NCI-H1092 (cell line): ENCODE data around the gene CYTH2.
"Not testable (repeated sequence)": the region's sequence is repeated elsewhere in the genome, so short reads cannot be mapped to it uniquely, and the experiment has no call there.

Experiments used
- DNase-seq: peaks from one replicate; lab custom pipeline; 2025; lab: John Stamatoyannopoulos, UW

CYTH2 gene

GRCh38 chr19:48477067-48477685 is 8.0 kb downstream of the CYTH2 start:
- no peak for DNase-seq

DNA sequence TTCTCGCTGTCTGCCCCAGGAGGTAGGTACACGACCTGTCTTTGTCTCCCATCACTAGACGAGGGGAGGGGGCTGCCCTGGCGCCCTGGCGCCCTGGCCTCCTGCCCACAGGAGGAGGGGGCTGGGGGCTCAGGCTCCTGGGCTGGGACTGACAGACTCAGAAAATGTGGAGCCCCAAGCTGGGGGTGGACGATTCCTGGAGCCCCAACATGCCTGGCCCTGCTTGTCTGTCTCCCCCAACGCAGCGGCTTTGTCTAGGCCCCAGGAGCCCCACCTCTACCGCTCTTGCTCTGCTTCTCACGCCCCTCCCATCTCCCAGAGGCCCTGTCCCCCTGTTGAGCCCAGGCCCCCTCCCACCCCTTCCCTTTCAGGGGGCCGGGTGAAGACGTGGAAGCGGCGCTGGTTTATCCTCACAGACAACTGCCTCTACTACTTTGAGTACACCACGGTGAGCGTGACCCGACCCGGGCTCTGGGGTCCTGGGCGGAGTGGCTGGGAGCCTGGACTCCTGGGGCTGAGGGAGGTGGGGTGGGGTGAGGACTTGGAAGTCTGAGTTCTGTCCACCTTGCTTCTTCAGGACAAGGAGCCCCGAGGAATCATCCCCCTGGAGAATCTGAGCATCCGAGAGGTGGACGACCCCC is 8.6 kb downstream of the CYTH2 start:
- no peak for DNase-seq

DNA sequence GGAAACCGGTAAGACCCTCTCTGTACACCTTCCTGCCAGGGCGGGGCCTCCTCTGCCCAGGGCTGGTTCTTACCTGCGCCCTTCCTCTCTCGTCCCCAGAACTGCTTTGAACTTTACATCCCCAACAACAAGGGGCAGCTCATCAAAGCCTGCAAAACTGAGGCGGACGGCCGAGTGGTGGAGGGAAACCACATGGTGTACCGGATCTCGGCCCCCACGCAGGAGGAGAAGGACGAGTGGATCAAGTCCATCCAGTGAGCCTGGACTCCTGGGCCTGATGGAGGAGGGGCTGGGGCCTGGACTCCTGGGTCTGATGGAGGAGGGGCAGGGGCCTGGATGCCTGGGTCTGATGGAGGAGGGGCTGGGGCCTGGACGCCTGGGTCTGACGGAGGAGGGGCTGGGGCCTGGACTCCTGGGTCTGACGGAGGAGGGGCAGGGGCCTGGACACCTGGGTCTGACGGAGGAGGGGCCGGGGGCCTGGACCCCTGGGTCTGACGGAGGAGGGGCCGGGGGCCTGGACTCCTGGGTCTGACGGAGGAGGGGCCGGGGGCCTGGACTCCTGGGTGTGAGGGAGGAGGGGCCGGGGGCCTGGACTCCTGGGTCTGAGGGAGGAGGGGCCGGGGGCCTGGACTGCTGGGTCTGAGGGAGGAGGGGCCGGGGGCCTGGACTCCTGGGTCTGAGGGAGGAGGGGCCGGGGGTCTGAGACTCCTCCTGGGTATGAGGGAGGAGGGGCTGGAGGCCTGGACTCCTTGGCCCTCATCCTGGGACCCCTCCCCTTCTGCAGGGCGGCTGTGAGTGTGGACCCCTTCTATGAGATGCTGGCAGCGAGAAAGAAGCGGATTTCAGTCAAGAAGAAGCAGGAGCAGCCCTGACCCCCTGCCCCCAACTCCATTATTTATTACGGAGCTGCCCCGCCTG is 9.4 kb downstream of the CYTH2 start:
- DNase-seq, result no peak

- DNase-seq, result no peak
These were observed 10.5 kb downstream of the CYTH2 start for GRCh38 chr19:48479686-48480085.

DNA sequence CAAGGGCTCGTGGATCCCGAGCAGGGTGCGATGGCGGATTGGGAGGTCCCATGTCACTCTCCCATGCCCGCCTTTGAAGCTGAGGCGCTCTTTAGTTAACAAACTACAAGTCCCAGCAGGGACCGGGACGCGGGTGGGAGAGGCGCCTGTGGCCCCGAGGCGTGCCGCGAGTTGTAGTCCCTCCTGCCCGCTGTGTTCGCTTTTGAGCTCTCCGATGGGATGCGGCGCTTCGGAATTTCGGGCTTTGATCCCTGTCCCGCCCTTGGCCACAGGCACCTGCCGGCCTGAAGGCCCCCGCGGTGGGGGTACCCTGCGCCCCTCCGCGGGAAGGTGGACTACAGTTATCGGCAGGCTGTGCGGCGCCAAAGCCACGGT is 11.0 kb downstream of the CYTH2 start:
- no peak for DNase-seq

GRCh38 chr19:48480558-48481500 is 11.7 kb downstream of the CYTH2 start:
- no peak for DNase-seq

DNA sequence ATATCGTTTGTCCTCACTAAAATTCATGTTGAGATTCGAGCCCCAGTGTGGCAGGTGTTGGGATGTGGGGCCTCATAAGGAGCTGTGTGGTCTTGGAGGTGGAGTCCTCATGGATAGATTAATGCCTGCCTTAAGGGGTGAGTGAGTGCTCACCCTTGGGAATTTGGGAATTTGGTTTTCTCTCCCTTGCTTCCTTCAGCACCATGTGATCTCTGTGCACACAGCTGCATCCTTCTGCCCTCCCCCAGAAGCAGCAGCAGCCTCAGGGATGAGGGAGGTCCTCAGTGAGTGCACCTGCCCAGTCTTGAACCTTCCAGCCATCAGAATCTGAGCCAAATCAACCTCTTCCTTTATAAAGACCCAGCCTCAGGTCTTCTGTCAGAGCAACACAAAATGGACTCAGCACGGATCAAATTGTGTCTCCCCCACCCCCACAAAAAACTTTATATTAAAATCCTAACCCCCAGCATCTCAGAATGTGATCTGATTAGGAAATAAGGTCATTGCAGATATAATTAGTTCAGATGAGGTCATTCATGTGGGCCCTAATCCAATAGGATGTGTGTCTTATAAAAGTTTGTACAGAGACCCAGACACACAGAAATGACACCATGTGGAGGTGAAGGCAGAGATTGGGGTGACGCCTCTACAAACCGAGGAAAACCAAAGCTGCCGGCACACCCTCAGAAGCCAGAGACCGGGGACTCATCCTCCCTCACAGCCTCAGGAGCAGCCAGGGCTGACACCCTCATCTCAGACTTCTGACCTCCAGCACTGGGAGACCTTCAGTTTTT is 12.9 kb downstream of the CYTH2 start:
- DNase-seq, result no peak

- DNase-seq, result no peak
These were observed 14.1 kb downstream of the CYTH2 start for GRCh38 chr19:48483301-48483700.

GRCh38 chr19:48484247-48484893 is 15.2 kb downstream of the CYTH2 start:
- DNase-seq, result no peak

DNA sequence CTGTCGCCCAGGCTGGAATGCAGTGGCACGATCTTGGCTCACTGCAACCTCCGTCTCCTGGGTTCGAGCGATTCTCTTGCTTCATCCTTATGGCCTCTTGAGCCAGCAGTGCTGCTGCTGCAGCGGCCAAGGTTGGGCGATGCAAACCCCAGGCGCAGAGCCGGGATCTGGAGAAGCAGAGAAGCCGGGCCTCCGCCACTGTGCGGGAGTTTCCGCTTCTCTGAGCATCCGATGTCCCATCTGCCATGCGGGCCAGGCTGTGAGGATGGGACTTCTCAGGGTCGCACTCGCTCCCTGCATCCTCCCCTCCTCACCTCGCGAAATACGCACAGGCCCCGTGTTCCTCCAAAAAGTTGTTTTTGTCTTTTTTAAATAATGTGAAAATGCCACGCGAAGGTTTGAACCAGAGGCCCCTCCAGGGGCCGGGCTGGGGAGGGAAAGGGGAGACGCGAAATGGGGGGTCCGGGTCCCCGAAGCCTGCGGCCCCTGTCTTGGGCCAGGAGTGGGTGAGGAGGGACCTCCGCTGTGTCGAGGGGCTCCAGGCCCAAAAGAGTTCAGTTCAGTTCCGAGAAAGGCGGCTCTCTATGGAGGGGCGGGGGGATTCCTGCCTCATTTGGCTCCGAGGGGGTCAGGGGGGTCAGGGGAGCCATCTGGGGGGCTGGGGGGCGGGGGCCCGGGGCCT is 15.9 kb downstream of the CYTH2 start:
- no peak for DNase-seq

DNA sequence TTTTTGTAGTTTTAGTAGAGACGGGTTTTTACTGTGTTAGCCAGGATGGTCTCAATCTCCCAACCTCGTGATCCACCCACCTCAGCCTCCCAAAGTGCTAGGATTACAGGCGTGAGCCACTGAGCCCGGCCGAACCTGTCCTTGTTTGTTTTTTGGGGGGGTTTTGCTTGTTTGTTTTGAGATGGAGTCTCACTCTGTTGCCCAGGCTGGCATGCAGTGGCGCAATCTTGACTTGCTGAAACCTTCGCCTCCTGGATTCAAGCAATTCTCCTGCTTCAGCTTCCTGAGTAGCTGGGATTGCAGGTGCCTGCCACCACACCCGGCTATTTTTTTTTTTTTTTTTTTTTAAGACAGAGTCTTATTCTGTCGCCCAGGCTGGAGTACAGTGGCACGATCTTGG is 17.5 kb downstream of the CYTH2 start:
- DNase-seq, result not testable (repeated sequence)

- no peak for DNase-seq
These were observed 18.4 kb downstream of the CYTH2 start for GRCh38 chr19:48487544-48487943.

DNA sequence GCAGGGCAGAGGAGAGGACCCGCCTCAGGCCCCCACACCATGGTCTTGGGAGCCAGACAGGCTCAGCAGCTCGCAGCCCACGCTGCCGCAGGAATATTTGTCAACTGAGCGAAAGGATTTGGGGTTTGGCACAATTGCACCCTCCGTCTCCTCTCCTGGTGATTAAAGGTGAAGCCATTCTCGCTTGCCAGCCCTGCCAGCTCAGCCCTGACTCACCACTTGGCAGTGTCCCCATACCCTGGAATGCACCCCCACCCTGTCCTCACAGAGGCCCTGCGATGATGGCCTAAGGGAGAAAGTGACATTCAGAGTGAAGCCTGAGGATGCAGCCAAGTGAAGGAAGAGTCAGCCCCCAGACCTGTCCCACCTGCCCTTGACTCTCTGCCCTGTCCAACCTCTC is 18.8 kb downstream of the CYTH2 start:
- no peak for DNase-seq

GRCh38 chr19:48488478-48488877 is 19.3 kb downstream of the CYTH2 start:
- DNase-seq, result not testable (repeated sequence)

GRCh38 chr19:48489608-48490216 is 20.5 kb downstream of the CYTH2 start:
- peak; percentile 15 for DNase-seq

GRCh38 chr19:48490981-48491792 is 22.0 kb downstream of the CYTH2 start:
- no peak for DNase-seq

- DNase-seq, result no peak
These were observed 22.6 kb downstream of the CYTH2 start for GRCh38 chr19:48491793-48492123.

DNA sequence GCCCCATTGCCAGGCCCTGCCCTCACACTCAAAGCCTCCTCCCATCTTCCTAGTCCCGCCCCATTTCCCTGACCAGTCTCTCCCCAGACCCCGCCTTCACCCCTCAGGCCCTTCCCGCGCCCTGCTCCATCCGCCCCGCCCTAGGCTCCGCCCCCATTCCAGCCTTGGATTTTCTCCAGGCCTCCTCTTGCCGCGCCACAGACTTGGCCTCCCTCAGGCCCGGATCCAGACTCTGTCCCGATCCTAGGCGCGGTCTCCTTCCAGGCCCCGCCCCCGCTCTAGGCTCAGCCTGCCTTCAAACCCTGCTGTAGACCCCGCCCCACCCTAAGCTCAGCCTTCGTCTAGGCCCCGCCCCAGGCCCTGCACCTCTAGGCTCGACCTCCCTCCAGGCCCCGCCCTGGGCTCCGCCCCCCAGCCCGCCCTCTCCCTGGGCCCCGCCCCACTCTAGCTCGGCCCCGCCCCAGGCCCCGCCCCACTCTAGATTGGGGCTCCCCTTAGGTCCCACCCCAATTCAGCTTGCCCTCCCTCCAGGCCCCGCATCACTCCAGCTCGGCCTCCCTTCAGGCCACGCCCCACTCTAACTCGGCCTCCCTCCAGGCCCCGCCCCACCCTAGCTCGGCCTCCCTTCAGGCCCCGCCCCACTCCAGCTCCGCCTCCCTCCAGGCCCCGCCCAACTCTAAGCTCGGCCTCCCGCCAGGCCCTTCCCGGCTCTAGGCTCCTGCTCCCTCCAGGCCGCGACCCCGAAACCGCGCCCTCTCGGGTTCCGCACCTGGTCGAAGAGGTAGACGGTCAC is 24.0 kb downstream of the CYTH2 start:
- peak; percentile 54 for DNase-seq
